NT2/D1 (cell line): ENCODE measurements around the gene TUFM.

ENCODE experiments used
- SUZ12 ChIP-seq: IDR thresholded peaks from 2 replicates; pipeline ENCODE4 v1.6.1; 2011; ENCODE audit not compliant: insufficient read length, insufficient read depth; ENCODE audit errors: extremely low read depth
- YY1 ChIP-seq: IDR thresholded peaks from 2 replicates; pipeline ENCODE4 v1.6.1; 2011; ENCODE audit not compliant: insufficient read length, insufficient read depth
- ZNF274 ChIP-seq: IDR thresholded peaks from 2 replicates; pipeline ENCODE4 v1.6.1; 2011; ENCODE audit warnings: mild to moderate bottlenecking, low read depth, low read length

- TF ChIP-seq YY1 (no peak), ZNF274 (no peak), SUZ12 (no peak)
These were observed 28.3 kb upstream of the TUFM start for GRCh38 chr16:28874406-28874805.
